Skeletal muscle satellite cell (primary cell): ENCODE data around the gene OR10G4.

Source experiments
- H3K27me3 ChIP-seq: 2 replicates; pipeline ENCODE4 v1.7.0; 2013; ENCODE audit warnings: low read length; ENCODE audit not compliant: control insufficient read depth, insufficient read depth
- H3K36me3 ChIP-seq: 2 replicates; pipeline ENCODE4 v1.7.0; 2013; ENCODE audit warnings: mild to moderate bottlenecking, control low read depth, low read length; ENCODE audit not compliant: insufficient read depth
- H3K4me1 ChIP-seq: 2 replicates; pipeline ENCODE4 v1.7.0; 2013; ENCODE audit warnings: low read length; ENCODE audit not compliant: control insufficient read depth, insufficient read depth
- H3K4me2 ChIP-seq: 2 replicates; pipeline ENCODE4 v1.7.0; 2013; ENCODE audit warnings: mild to moderate bottlenecking, low read length
- H3K4me3 ChIP-seq: 2 replicates; pipeline ENCODE4 v1.7.0; 2013; ENCODE audit warnings: low read length
- H3K9ac ChIP-seq: 2 replicates; pipeline ENCODE4 v1.7.0; 2013; ENCODE audit warnings: mild to moderate bottlenecking, low read depth, low read length, moderate library complexity
- H3K9me3 ChIP-seq: replicated peaks from 2 replicates; pipeline ENCODE4 v1.7.0; 2013; ENCODE audit warnings: mild to moderate bottlenecking, control low read depth, low read length

The OR10G4 gene

GRCh38 chr11:124043420-124043819, 30.6 kb downstream of the OR10G4 start:
- no peak overlapping the region for H3K9ac ChIP-seq
- no peak overlapping the region for H3K4me2 ChIP-seq
- no peaks in the 10 kb centered on the region for H3K27me3 ChIP-seq
- no peaks in the 10 kb centered on the region for H3K4me1 ChIP-seq
- no peak overlapping the region for H3K4me3 ChIP-seq
- no peaks in the 10 kb centered on the region for H3K36me3 ChIP-seq
- H3K9me3 ChIP-seq = no peaks in the 10 kb centered on the region

- H3K36me3 ChIP-seq = no peaks in the 10 kb centered on the region
- no peak overlapping the region for H3K4me2 ChIP-seq
- H3K27me3 ChIP-seq = no peaks in the 10 kb centered on the region
- H3K4me1 ChIP-seq = no peaks in the 10 kb centered on the region
- H3K9me3 ChIP-seq = no peaks in the 10 kb centered on the region
- H3K4me3 ChIP-seq = no peak overlapping the region
- no peak overlapping the region for H3K9ac ChIP-seq
Observed at GRCh38 chr11:124050748-124051147, 38.0 kb downstream of the OR10G4 start.

- no peaks in the 10 kb centered on the region for H3K36me3 ChIP-seq
- H3K4me1 ChIP-seq = no peaks in the 10 kb centered on the region
- no peaks in the 10 kb centered on the region for H3K9me3 ChIP-seq
- no peaks in the 10 kb centered on the region for H3K27me3 ChIP-seq
- H3K4me2 ChIP-seq = no peak overlapping the region
- H3K4me3 ChIP-seq = no peak overlapping the region
- H3K9ac ChIP-seq = no peak overlapping the region
Observed at GRCh38 chr11:124052966-124053365, 40.2 kb downstream of the OR10G4 start.
